Stimulated activated naive CD4-positive, alpha-beta T cell (primary cell): ENCODE data around the gene FAM50B.
"Not testable (repeated sequence)": the region's sequence is repeated elsewhere in the genome, so short reads cannot be mapped to it uniquely, and the experiment has no call there.

Experiments used
- DNase-seq, 6 experiments: peaks; one replicate each; lab custom pipeline; 2025; lab: John Stamatoyannopoulos, UW

FAM50B gene

DNA sequence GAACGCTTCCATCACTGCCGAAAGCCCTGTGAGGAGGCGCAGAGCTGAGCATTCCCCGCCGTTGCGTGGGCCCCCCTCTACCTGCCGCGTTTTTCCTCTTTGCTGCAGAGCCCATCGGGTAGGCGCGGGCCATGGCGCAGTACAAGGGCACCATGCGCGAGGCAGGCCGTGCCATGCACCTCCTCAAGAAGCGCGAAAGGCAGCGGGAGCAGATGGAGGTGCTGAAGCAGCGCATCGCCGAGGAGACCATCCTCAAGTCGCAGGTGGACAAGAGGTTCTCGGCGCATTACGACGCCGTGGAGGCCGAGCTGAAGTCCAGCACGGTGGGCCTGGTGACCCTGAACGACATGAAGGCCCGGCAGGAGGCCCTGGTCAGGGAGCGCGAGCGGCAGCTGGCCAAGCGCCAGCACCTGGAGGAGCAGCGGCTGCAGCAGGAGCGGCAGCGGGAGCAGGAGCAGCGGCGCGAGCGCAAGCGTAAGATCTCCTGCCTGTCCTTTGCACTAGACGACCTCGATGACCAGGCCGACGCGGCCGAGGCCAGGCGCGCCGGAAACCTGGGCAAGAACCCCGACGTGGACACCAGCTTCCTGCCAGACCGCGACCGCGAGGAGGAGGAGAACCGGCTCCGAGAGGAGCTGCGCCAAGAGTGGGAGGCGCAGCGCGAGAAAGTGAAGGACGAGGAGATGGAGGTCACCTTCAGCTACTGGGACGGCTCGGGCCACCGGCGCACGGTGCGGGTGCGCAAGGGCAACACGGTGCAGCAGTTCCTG is 693 bp downstream of the FAM50B start:
- DNase-seq, result peak in 1 of 6 experiments; percentile 32

DNA sequence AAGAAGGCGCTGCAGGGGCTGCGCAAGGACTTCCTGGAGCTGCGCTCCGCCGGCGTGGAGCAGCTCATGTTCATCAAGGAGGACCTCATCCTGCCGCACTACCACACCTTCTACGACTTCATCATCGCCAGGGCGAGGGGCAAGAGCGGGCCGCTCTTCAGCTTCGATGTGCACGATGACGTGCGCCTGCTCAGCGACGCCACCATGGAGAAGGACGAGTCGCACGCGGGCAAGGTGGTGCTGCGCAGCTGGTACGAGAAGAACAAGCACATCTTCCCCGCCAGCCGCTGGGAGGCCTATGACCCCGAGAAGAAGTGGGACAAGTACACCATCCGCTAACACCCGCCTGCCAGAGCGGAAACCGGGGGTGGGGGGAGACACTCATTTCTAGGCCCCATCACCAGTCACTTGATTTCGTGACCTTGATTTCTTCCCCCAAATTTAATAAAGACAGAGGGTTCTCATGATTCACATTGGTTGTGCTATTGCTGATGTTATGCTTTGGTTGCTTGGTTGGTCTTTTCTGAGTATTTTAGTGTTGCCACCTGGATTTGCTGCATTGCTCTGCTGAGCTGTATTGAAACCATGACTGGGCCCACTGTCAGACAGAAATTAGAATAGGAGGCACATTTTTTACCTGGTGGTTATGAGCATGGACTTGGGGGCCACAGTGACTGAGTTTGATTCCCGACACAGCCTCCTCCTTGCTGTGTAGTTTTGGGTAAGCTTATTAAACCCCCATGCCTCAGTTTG is 1.5 kb downstream of the FAM50B start:
- no peak for DNase-seq

GRCh38 chr6:3851839-3852238 is 2.7 kb downstream of the FAM50B start:
- no peak for DNase-seq

DNA sequence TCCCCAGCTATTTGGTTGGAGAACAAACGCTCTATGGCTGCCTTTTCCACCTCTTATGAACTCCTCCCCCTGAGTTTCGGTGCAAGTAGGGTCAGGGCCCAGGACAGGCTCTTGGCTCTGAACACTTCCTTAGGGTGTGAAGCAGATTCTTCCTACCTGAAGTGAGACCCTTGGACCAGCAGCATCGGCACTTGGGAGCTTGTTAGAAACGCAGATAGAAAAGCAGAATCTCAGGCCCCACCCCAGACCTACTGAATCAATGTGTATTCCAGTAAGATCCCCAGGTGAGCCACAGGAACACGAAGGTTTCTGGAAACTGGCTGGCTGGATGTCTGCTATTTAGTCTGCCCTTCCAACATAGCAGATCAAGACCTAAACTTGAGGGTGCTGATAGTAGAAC is 3.2 kb downstream of the FAM50B start:
- DNase-seq, result no peak

GRCh38 chr6:3855866-3856265 is 6.7 kb downstream of the FAM50B start:
- no peak for DNase-seq

DNA sequence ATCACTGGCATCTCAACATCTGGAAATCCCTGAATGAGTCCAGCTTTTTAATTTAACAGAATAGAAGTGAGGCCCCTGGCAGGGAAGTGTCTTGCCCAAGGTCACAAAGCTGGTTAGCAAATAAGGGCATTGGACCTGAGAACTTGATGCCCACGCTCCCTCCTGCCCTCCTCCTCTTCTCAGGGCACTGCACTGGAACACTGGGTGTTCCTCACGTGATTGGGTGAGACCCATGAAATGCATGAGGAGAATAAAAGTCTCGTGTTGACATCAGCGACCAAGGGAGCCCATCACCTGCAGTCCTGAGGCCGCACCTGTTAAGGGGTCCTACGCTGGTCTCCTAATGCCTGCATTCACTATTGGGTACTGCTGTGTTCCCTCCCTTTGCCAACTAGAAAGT is 7.4 kb downstream of the FAM50B start:
- no peak for DNase-seq

DNA sequence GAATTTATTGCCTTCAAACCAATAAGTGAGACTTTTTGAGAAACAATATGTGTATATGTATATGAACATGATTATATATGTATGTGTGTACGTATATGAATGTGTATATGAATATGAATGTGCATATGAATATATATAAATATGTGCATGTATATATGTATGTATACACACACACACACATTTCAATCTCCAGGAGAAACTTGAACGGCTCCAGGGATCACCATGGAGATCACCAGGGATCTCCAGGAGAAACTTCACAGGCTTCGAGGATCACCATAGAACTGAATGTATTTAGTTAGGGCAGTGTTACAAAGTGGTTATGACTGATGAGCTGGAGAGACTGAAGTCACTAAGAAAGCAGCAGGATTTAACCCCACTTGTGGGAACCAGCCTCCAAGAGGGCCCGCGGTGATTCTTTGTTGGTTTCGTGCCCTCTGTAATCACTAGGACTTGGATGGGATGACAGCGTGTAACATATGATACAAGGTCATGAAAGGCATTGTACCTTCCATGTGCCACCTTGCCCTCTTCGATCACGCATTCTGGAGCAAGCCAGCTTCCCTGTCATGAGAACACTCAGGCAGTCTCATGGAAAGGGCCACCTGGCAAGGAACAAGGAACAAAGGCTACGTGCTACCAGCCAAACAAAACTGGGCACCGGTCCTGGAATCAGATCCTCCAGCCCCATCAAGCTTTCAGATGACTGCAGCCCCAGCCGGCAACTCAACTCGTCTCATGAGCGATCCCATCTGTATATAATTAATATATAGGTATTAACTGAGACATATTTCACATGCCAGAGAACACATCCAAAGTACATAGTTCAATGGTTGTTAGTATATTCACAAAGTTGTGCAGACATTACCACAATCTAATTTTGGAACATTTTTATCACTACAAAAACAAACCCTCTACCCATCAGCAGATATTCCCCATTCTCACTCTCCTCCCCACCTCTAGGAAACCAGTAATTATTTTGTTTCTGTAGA is 8.6 kb downstream of the FAM50B start:
- no peak for DNase-seq

GRCh38 chr6:3859878-3860552 is 10.8 kb downstream of the FAM50B start:
- no peak for DNase-seq

- DNase-seq, result no peak
Measured at GRCh38 chr6:3861424-3861823, 12.3 kb downstream of the FAM50B start.

DNA sequence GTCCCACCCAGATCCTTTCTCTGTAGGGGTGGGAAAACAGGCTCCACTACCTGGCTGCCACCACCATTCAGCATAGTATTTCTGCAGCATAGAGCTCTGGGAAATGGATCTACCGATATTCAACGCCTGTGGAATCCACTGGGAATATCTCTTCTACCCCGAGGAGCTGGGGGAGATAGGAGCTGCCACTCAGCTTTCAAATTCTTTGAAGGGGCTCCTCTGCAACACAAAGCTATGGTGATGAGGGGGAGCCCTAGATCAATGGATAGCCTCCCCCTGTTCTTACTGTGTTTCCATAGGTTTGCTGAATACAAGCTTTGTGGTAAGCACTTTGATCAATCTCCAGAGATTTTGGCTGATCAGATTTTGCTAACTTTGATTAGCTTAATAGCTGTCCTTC is 12.9 kb downstream of the FAM50B start:
- DNase-seq, result no peak

DNA sequence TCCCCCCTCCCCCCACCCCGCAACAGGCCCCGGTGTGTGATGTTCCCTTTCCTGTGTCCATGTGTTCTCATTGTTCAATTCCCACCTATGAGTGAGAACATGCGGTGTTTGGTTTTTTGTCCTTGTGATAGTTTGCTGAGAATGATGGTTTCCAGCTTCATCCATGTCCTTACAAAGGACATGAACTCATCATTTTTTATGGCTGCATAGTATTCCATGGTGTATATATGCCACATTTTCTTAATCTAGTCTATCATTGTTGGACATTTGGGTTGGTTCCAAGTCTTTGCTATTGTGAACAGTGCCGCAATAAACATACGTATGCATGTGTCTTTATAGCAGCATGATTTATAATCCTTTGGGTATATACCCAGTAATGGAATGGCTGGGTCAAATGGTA is 14.1 kb downstream of the FAM50B start:
- DNase-seq, result not testable (repeated sequence)

DNA sequence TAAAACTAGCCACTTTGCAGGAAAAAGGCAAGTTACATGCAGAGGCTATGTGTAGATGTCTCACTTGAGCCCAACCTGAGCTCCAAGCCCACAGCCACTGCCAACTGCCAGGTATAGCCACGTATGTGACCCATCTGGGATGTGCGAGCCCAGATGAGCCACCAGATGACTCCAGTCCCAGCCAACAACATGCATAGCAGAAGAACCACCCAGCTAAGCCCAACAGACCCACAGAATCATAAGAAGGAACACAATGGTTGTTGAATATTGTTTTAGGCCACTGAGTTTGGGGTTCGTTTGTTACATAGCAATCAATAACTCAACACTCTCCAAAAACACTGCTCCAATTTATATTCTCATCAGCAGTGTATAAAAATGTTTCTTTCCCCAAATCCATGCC is 16.3 kb downstream of the FAM50B start:
- no peak for DNase-seq

- peak in 1 of 6 experiments; percentile 5 for DNase-seq
Measured at GRCh38 chr6:3867641-3868502, 18.7 kb downstream of the FAM50B start.

DNA sequence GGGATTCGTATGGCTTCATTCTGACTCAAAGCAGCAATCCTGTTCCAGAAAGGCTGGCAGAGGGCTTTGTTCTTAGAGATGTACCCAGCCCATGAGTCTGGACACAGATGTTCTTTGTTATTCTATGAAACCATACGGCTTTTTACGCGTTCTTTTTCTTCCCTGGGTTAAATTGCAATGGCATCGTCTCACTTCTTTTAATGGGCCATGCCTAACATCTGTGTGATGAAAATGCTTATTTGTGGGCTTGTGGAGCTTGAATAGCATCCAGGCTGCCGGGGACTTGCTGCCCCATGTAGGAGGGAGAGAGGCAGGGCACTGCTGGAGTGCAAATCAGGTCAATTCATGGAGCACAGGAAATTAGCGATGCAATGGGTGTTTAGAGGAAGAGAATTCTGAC is 19.4 kb downstream of the FAM50B start:
- DNase-seq, result no peak

DNA sequence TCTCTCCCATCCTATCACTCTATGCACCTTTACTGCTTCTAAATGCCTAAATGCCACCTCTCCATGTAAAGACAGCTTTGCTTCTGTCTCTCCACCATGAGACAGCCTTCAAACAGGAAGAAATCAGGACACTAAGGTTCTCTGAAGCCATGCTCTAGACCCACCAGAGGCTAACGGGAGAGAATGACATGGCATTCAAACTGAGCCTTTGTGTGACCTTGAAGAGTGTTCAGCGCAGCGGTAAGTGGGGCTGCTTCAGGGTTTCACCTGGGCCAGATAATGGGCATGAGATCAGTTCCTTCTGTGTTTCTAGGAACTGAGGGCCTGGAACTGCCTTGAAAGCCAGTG is 20.1 kb downstream of the FAM50B start:
- no peak for DNase-seq

DNA sequence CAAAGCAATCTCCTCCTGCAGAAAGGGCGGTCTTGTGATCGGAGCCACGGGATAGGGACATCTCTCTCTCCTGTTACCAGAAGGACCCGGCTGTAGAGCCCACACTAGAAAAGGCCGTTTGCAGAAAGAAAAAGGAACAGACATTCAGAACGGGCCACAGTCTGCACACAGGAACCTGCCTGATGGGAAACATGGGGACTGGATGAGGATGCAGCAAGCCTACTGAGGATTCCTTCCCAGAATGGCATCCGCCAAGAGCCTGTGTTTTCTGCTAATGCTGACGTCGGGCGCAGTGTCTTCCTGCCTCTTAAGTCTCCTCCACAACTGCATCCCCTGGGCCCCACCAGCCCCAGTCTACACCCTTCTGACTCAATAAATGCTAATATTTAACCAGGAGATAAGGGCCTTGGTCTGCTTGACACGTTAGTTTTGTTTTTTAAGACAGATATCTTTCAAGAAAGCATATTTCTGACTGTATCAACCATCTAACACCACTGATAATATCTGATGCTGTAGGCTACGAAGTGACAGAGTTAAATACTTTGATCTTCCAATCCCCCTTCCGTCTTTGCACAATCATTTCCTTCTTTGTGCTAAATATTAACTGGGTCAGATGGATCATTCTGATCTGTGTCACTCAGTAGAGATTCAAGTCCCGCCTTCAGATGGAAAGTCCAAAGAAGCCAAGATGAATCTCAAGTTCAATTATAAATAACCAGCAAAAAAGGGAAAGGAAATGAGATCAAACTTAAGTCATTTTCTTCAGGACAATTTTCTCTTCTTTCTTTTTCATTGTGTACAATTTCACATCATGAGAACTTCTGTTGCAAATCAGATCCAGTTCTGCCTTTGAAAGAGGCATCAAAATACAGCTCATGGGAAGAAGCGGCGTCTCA is 20.7 kb downstream of the FAM50B start:
- DNase-seq, result no peak

DNA sequence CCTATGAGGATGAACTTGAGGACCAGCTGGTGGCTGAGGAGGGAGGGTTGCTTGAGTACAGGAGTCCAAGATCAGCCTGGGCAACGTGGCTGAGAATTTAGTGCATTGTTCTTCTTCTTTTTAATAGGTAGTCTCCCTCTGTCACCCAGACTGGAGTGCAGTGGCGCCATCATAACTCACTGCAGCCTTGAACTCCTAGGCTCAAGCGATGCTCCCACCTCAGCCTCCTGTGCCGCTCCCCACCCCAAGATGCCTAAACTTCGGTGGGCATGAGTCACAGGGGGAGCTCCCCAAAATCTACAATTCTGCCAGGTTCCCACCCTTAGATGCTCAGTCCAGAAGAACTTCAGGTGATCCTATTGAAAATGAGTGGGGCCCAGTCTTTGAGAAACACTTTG is 21.4 kb downstream of the FAM50B start:
- DNase-seq, result no peak

- DNase-seq, result no peak
Measured at GRCh38 chr6:3871515-3871914, 22.3 kb downstream of the FAM50B start.

DNA sequence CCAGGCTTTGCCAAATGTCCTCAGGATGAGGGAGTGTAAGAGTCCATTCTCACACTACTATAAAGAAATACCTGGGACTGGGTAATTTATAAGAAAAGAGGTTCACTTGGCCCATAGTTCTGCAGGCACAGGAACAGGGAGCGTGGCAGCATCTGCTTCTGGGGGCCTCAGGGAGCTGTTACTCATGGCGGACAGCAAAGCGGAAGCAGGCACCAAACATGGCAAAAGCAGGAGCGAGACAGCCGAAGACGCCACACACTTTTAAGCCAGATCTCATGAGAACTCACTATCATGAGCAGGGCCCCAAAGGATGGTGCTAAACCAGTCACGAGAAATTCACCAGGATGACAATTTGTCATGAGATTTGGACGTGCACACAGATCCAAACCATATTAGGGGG is 22.8 kb downstream of the FAM50B start:
- no peak for DNase-seq

GRCh38 chr6:3872370-3872854 is 23.2 kb downstream of the FAM50B start:
- DNase-seq, result no peak
